RWPE2 (cell line): Measurements from ENCODE around the gene MRTFA.

Experiments
- ATAC-seq: fragments of 200-7000 bp; cut with Tn5 transposase; 3 replicates; pipeline ENCODE4 v1.9.1; 2021; ENCODE audit warnings: low read depth
- DNase-seq: peaks from one replicate; pipeline ENCODE4 v3.0.0-alpha.2; 2020; ENCODE audit warnings: low spot score
- H3K27ac ChIP-seq: fragments of 450-650 bp; 2 replicates; pipeline ENCODE4 v1.5.1; 2017; ENCODE audit warnings: mild to moderate bottlenecking; ENCODE audit not compliant: poor library complexity, severe bottlenecking
- H3K27me3 ChIP-seq: fragments of 250-450 bp; sonication (Bioruptor Pico); 2 replicates; pipeline ENCODE4 v1.5.1; 2021; ENCODE audit warnings: mild to moderate bottlenecking, moderate library complexity; ENCODE audit not compliant: insufficient read depth, poor library complexity, severe bottlenecking
- H3K36me3 ChIP-seq: fragments of 250-450 bp; sonication (Bioruptor Pico); 2 replicates; pipeline ENCODE4 v1.5.1; 2020; ENCODE audit warnings: low read depth, mild to moderate bottlenecking, moderate library complexity
- H3K4me1 ChIP-seq: fragments of 250-450 bp; sonication (Bioruptor Pico); 2 replicates; pipeline ENCODE4 v1.5.1; 2021; ENCODE audit warnings: mild to moderate bottlenecking, moderate library complexity; ENCODE audit not compliant: insufficient read depth, poor library complexity, severe bottlenecking
- H3K4me3 ChIP-seq: fragments of 250-450 bp; sonication (Bioruptor Pico); 2 replicates; pipeline ENCODE4 v1.5.1; 2021; ENCODE audit warnings: mild to moderate bottlenecking, moderate library complexity; ENCODE audit not compliant: severe bottlenecking
- H3K9me3 ChIP-seq: fragments of 250-450 bp; sonication (Bioruptor Pico); 2 replicates; pipeline ENCODE4 v1.5.1; 2021; ENCODE audit warnings: mild to moderate bottlenecking, moderate library complexity; ENCODE audit not compliant: severe bottlenecking
- CTCF ChIP-seq: fragments of 450-650 bp; IDR thresholded peaks from one replicate; pipeline ENCODE4 v1.5.1; 2017; ENCODE audit warnings: mild to moderate bottlenecking, moderate library complexity; ENCODE audit not compliant: poor library complexity, severe bottlenecking

The MRTFA gene

DNA sequence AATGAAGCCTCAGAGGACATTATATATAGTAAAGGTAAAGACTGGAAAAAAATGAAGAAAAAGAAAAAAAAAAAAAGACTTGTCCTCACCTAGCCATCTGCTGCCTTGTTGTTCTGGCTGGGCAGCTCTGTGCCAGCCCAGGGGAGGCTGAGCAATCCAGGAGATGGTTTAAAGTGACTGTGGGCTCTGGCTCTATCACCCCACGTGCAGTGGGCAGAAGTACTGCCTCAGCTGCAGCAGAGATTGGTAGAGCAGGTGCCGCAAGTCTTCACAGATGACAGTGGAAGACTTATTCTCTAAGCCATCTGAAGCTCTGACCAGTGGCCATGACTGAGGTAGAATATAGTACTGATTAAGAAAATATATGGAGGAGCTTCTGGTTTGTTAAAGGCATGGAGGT, 203.9 kb downstream of the MRTFA start:
- H3K27me3 ChIP-seq, result no peaks in the 10 kb centered on the region
- no peak for TF ChIP-seq CTCF
- ATAC-seq (no peak), DNase-seq (no peak)
- no peak overlapping the region for H3K27ac ChIP-seq
- peaks cover 7% of the 10 kb centered on the region for H3K4me1 ChIP-seq
- no peak overlapping the region for H3K4me3 ChIP-seq
- no peaks in the 10 kb centered on the region for H3K9me3 ChIP-seq
- H3K36me3 ChIP-seq, result peaks cover 62% of the 10 kb centered on the region

DNA sequence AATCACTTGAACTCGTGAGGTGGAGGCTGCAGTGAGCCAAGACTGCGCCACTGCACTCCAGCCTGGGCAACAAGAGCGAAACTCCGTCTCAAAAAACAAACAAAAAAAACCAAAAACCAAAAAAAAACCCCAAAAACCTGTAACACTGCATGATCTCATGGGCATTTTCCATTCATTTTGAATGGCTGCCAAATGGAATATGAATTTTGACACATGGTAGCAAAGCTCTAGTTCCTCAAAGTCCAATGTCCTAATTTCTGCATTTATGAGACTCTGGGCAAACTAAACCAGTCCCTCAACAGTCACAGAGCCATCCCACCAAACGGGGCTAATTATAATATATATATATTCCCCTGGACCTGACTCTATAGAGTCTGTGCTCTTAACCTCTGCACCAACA, 204.4 kb downstream of the MRTFA start:
- DNase-seq (no peak), ATAC-seq (no peak)
- Histone ChIP-seq H3K4me3 (no peak overlapping the region), H3K27me3 (no peaks in the 10 kb centered on the region), H3K36me3 (peaks cover 67% of the 10 kb centered on the region), H3K9me3 (no peaks in the 10 kb centered on the region), H3K27ac (no peak overlapping the region), H3K4me1 (peaks cover 5% of the 10 kb centered on the region)
- no peak for TF ChIP-seq CTCF

- H3K9me3 ChIP-seq, result no peaks in the 10 kb centered on the region
- no peak for DNase-seq
- H3K4me3 ChIP-seq, result no peak overlapping the region
- TF ChIP-seq CTCF, result no peak
- H3K27ac ChIP-seq, result no peak overlapping the region
- H3K4me1 ChIP-seq, result no peaks in the 10 kb centered on the region
- H3K36me3 ChIP-seq, result peaks cover 77% of the 10 kb centered on the region
- ATAC-seq, result no peak
- no peaks in the 10 kb centered on the region for H3K27me3 ChIP-seq
These were observed 205.5 kb downstream of the MRTFA start for GRCh38 chr22:40430991-40431390.

DNA sequence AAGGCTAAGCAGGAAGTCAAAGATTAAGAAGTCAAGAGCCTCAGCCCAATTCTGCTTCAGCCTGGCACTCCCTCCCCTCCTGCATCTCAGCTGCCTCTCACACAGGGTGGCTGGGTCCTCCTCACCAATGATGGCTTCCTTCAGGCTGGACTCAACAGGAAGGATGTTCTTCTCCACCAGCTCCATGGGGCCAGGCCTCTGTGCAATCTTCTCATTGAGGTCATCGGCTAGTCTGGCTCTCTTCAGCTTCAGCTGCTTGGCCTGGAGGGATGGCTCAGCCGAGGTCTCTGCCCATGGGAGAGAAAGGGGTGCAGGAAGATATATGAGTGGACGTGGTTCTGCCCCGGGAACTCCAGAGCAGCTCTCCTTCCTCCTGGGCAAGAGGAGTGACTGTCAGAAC, 207.0 kb downstream of the MRTFA start:
- no peak for DNase-seq
- no peaks in the 10 kb centered on the region for H3K9me3 ChIP-seq
- no peak overlapping the region for H3K4me3 ChIP-seq
- H3K27ac ChIP-seq, result no peak overlapping the region
- peaks cover 79% of the 10 kb centered on the region for H3K36me3 ChIP-seq
- TF ChIP-seq CTCF, result no peak
- no peaks in the 10 kb centered on the region for H3K27me3 ChIP-seq
- H3K4me1 ChIP-seq, result no peaks in the 10 kb centered on the region
- no peak for ATAC-seq

GRCh38 chr22:40428796-40429195, 207.7 kb downstream of the MRTFA start:
- no peak for TF ChIP-seq CTCF
- H3K4me1 ChIP-seq, result no peaks in the 10 kb centered on the region
- no peak overlapping the region for H3K27ac ChIP-seq
- H3K4me3 ChIP-seq, result no peak overlapping the region
- no peak for ATAC-seq
- DNase-seq, result no peak
- peaks cover 79% of the 10 kb centered on the region for H3K36me3 ChIP-seq
- no peaks in the 10 kb centered on the region for H3K27me3 ChIP-seq
- H3K9me3 ChIP-seq, result no peaks in the 10 kb centered on the region
